ENCODE measurements around the gene PPM1N. TPM values are rescaled to one million over a fixed set of nuclear protein-coding genes. Genes with fewer than 3 reads are reported as not detected.

The PPM1N gene
- polyA plus RNA-seq, 2 of the 4 experiments (the other 2 are of a cell fraction) = 9.2 to 10.5 TPM

GRCh38 chr19:45456500-45456815 is 41.8 kb upstream of the PPM1N start:
- WGBS (ENCODE audit: missing lambda C conversion rate) = 42% methylated on average over 2 of the region's 2 CpGs
- ChIA-PET CTCF (interaction anchor here (0.6 to 33.4 kb wide), 6 partner anchors 11 to 56 kb away, joined by 3 to 1883 read pairs (median 50); partner anchors contain the start of genes ERCC1 and FOSB), POLR2A (interaction anchor here (2.4 kb wide), 1 partner anchor 11 kb away, joined by 33 read pairs; the partner anchor contains the start of gene FOSB)

GRCh38 chr19:45457776-45458175 is 40.5 kb upstream of the PPM1N start:
- Histone ChIP-seq H3K9me3 (no peaks in the 10 kb centered on the region), H3K4me3 (no peak overlapping the region), H3K4me2 (no peak overlapping the region), H3K4me1 (peaks cover 40% of the 10 kb centered on the region), H3K27ac (peak overlapping the region in 1 of 2 experiments; percentile 45; a peak in 2 of 6 replicates)
- TF ChIP-seq HES2 (IDR thresholded peaks at IDR 0.05) (no peak), ZFP36 (IDR thresholded peaks at IDR 0.05; ENCODE audit: borderline replicate concordance, partially characterized antibody) (peak; percentile 99), KDM1A (IDR thresholded peaks at IDR 0.05; ENCODE audit: low read depth) (0 out of 2 replicates have a peak, but pooled peaks have one; percentile 24), RAD21 (conservative IDR thresholded peaks at IDR 0.05 in 1 of 2, IDR thresholded peaks at IDR 0.05 in 1 of 2) (no peak), EHMT2 (IDR thresholded peaks at IDR 0.05; ENCODE audit: low read depth) (no peak), EP300 (IDR thresholded peaks at IDR 0.05) (no peak), FOSL2 (IDR thresholded peaks at IDR 0.05) (no peak), FOSL2 (CRISPR knock-in tag; IDR thresholded peaks at IDR 0.05) (no peak), USF2 (IDR thresholded peaks at IDR 0.05) (no peak), ZC3H11A (IDR thresholded peaks at IDR 0.05) (no peak), JUNB (IDR thresholded peaks at IDR 0.05) (no peak), BCL3 (IDR thresholded peaks at IDR 0.05) (no peak), HOXB13 (CRISPR knock-in tag; IDR thresholded peaks at IDR 0.05; ENCODE audit: low read depth) (no peak), CHD4 (IDR thresholded peaks at IDR 0.05; ENCODE audit: borderline replicate concordance) (0 out of 2 replicates have a peak, but pooled peaks have one; percentile 41), SREBF2 (IDR thresholded peaks at IDR 0.05) (no peak), ELK1 (IDR thresholded peaks at IDR 0.05; ENCODE audit: low read depth, low read length) (no peak)
- ATAC-seq = no peak
- FAIRE-seq = no peak
- DNase-seq (ENCODE audit: low read depth in 1 of 2, low spot score in 1 of 2) = no peak
- ChIA-PET CTCF (interaction anchor here (2.5 to 33.4 kb wide), 4 partner anchors 9 to 28 kb away, joined by 6 to 1883 read pairs (median 102); partner anchors contain the start of genes ERCC1 and FOSB), POLR2A (no interaction called here)

More at GRCh38 chr19:45456500-45456815, 41.8 kb upstream of the PPM1N start:
- FAIRE-seq = no peak
- no peak for DNase-seq (ENCODE audit: low read depth in 1 of 2, low spot score in 1 of 2)
- no peak for ATAC-seq
- H3K9me3 ChIP-seq = no peaks in the 10 kb centered on the region
- peak overlapping the region; percentile 84 to 89 for H3K27ac ChIP-seq
- H3K4me1 ChIP-seq = peaks cover 42% of the 10 kb centered on the region
- H3K4me3 ChIP-seq = no peak overlapping the region
- no peak for TF ChIP-seq ZNF302 (CRISPR knock-in tag; IDR thresholded peaks at IDR 0.05)
- TF ChIP-seq CTCF (IDR thresholded peaks at IDR 0.05) = no peak
- no peak for TF ChIP-seq ZSCAN20 (CRISPR knock-in tag; IDR thresholded peaks at IDR 0.05)
- TF ChIP-seq EP300 (IDR thresholded peaks at IDR 0.05) = no peak
- no peak for TF ChIP-seq TFCP2L1 (CRISPR knock-in tag; IDR thresholded peaks at IDR 0.05)
- no peak for TF ChIP-seq CHD4 (IDR thresholded peaks at IDR 0.05; ENCODE audit: borderline replicate concordance)
- peak overlapping the region; percentile 84 for H3K4me2 ChIP-seq
